HG02938 (cell line): ENCODE results near the gene ADAMTSL1.

Experiments
- ATAC-seq: cut with Tn5 transposase; IDR thresholded peaks from one replicate; pipeline ENCODE4 v1.9.1; 2021; ENCODE audit warnings: mild to moderate bottlenecking, moderate library complexity; ENCODE audit not compliant: unreplicated experiment

Gene ADAMTSL1

GRCh38 chr9:18638371-18639249, 164.7 kb downstream of the ADAMTSL1 start:
- no peak for ATAC-seq

GRCh38 chr9:18639911-18640310, 166.0 kb downstream of the ADAMTSL1 start:
- no peak for ATAC-seq

GRCh38 chr9:18658804-18659705, 185.1 kb downstream of the ADAMTSL1 start:
- no peak for ATAC-seq

GRCh38 chr9:18660001-18660400, 186.0 kb downstream of the ADAMTSL1 start:
- ATAC-seq, result no peak

- ATAC-seq, result no peak
Measured at GRCh38 chr9:18662320-18662719, 188.4 kb downstream of the ADAMTSL1 start.

GRCh38 chr9:18665947-18666346, 192.0 kb downstream of the ADAMTSL1 start:
- ATAC-seq, result no peak

DNA sequence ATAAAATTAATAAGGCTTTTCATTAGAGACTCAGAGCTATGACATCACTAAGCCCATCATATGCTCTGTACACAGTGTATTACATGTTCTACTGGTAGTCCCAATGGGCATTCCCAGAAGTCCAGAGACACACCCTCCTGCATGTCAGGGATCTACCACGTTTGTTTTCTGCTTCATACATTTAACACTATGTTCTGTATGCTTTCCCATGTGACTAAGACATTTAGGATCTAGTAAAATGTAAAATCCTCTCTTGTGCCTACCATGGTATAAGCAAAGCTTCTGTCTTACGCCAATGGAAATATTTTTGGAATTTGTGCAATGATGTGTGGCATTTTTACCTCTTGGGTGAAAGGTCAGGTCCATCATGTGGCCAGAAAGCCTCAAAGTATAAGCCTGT, 192.4 kb downstream of the ADAMTSL1 start:
- no peak for ATAC-seq

DNA sequence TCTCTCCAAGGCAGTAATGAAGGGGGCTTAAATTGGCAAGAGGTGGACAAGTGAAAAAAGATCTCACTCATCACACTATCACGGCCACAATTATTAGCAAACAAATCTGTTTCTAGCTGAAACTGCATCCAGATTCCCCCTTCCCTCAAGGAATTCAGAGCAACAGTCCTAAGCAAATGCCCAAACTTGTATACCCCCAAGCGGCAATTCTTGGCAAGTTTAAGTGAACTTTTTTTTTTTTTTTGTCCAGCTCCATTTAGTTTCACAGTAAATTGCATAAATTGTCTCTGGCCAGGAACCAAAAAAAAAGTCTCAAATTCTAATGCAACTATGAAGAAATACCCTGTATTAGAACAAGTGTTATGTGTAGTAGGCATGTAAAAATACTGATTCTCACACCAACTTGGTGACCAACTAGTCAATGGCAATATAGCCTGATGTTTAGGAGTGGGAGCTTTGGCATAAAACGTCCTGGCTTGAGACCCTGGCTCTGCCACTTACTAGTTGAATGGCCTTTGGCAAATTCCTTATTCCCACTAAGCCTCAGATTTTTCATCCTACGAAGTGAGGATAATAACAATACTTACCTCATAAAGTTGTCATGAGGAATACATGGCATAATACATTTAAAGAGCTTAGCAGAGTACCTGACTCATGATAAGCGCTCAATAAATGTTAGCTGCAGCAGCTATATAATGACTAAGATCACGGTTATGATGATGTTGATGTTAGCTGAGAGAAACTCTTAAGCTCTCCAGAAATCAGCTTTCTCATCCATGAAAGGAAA, 193.2 kb downstream of the ADAMTSL1 start:
- no peak for ATAC-seq

GRCh38 chr9:18668944-18669343, 195.0 kb downstream of the ADAMTSL1 start:
- ATAC-seq, result no peak

- ATAC-seq, result no peak
Measured at GRCh38 chr9:18672706-18673105, 198.8 kb downstream of the ADAMTSL1 start.

DNA sequence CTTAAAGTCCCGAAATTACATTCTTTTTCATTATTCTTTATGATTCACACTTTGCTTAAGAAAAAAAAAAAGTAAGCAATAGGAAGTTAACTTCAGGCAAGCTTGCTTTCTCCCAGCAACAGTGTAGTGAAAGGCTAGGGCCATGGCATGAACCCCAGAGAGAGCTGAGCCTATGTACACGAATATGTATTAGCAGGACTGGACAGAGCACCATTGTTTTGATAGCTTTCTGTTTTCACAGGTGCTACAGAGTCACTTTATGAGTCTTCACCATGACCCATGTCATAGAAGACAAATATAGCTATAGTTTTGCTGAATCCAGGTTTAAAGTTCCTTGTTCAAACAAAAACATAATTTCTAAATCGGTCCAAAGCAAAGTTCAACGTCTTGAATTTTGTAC, 199.2 kb downstream of the ADAMTSL1 start:
- no peak for ATAC-seq

DNA sequence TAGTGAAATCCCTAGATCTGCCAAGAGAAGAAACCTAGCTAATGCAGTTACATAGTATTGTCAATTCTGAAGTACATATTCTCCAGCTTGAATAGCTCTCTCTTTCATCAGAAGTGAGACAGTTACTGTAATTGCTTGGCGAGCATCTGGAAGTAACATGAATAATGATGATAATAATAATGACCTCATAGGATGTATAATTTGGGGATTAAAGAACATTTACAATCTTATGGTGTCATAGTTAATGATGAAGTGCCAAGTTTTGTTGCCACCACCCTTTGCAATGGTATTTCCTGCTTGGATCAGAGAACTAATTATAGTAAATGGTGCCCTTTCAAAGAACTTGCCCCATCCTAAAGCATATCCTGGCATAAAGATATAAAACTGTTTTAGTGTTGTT, 201.4 kb downstream of the ADAMTSL1 start:
- no peak for ATAC-seq

GRCh38 chr9:18675973-18676372, 202.0 kb downstream of the ADAMTSL1 start:
- ATAC-seq, result no peak

- ATAC-seq, result no peak
Measured at GRCh38 chr9:18676525-18676924, 202.6 kb downstream of the ADAMTSL1 start.

DNA sequence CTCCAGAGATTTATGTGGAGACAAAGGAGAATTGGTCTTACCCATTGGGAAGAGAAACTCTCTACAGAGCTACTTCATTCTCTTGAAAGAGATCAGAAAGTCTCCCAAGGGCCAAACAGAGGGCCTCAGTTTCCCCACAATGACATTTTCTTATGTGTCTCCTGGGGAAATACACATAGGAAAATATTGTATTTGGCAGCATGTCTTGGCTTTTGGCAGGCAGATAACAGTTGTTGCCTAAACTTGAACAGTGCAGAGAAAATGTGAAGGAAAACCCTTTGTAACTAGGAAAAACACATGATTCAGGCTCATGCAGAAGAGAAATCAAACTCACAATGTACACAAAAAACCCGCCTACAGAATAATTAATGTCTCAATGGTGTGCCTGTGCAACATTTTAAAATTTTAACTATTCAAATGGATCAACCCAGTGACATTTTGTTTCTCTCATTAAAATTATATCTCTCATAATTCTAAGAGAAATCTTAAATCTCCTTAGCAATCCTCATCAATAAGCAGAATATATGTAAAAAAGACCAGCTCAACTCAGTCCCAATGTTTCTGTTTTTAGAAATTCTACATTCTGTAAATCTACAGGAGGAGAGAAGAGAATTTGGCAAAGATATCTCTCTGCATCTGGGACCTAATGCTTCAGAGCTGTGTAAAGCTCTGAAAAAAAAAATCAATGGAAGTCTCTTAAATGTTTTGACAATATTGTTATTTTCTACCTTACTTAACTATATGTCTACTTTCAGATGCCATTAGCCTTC, 205.1 kb downstream of the ADAMTSL1 start:
- ATAC-seq, result no peak

DNA sequence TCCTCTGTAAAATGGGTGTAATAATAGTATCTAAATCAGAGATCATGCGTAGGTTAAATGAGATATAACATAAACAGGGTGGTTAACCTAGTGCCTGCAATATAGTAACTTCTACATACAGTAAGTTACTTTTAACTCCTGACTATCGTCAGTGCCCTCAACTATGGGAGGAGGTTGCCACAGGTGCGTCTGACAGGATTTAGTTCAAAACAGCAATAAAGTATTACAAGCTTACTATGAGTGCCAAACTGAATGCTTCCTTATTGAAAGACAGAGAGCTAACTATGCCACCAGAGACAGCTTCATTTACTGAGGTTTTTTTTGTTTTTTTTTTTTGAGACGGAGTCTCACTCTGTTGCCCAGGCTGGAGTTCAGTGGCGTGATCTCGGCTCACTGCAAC, 209.0 kb downstream of the ADAMTSL1 start:
- no peak for ATAC-seq

GRCh38 chr9:18683312-18683711, 209.4 kb downstream of the ADAMTSL1 start:
- no peak for ATAC-seq

- ATAC-seq, result no peak
Measured at GRCh38 chr9:18683851-18684250, 209.9 kb downstream of the ADAMTSL1 start.

- no peak for ATAC-seq
Measured at GRCh38 chr9:18684593-18685317, 210.8 kb downstream of the ADAMTSL1 start.
